HCT116 (cell line): ENCODE data around the gene IFNLR1. TPM values are rescaled to one million over a fixed set of nuclear protein-coding genes. Genes with fewer than 3 reads are reported as not detected.

Experiments
- ATAC-seq: fragments of 200-7000 bp; cut with Tn5 transposase; 2 replicates; pipeline ENCODE4 v1.9.1; 2020; ENCODE audit warnings: mild to moderate bottlenecking, moderate library complexity
- BruUV-seq: library from RNA; stranded (reverse); fragments of 400-500 nt; replicated peaks from 2 replicates; lab custom pipeline; 2021; lab: Mats Ljungman, UMichigan
- CTCF ChIA-PET: fragments of 300-600 bp; sonication (Branson Sonifier 250); formaldehyde crosslinking; loops from one replicate; lab custom pipeline; 2021; ENCODE audit warnings: antibody characterized with exemption; lab: Charles Lee
- POLR2A ChIA-PET: fragments of 300-600, 350-600 bp; sonication (Branson Sonifier 250); formaldehyde crosslinking; loops from one replicate; lab custom pipeline; 2021; ENCODE audit warnings: antibody characterized with exemption; lab: Charles Lee
- RAD21 ChIA-PET, 2 experiments: fragments of 300-600 bp; sonication (Branson Sonifier 250); formaldehyde crosslinking; loops; one replicate each; lab custom pipeline; 2023; ENCODE audit warnings: low total read pairs in 2 of 2; ENCODE audit not compliant: uncharacterized antibody in 2 of 2, unreplicated experiment in 2 of 2, low non-redundant PET in 1 of 2; lab: Charles Lee
- DNase-seq: peaks from one replicate; pipeline ENCODE4 v3.0.0-alpha.2; 2010; ENCODE audit warnings: low read depth, low spot score
- H2AFZ ChIP-seq: fragments of 200-600 bp; shearing (Covaris generic), sonication (generic); 2 replicates; pipeline ENCODE4 v1.6.1; 2017; ENCODE audit warnings: low read depth, mixed run types, mixed read lengths, antibody characterized with exemption, low read length; ENCODE audit not compliant: poor library complexity, severe bottlenecking
- H3K27ac ChIP-seq: 2 replicates; pipeline ENCODE4 v1.5.1; 2012; ENCODE audit warnings: low read depth, low read length
- H3K27me3 ChIP-seq: fragments of 200-600 bp; sonication (generic); 2 replicates; pipeline ENCODE4 v1.6.1; 2016; ENCODE audit warnings: mixed run types, low read length, mixed read lengths; ENCODE audit not compliant: insufficient read depth
- H3K36me3 ChIP-seq, 2 experiments: fragments of 200-500 bp in 1 of 2; fragments of 200-600 bp in 1 of 2; sonication (Bioruptor generic) in 1 of 2; sonication (generic) in 1 of 2; 2 replicates each; pipeline versions ENCODE4 v1.5.1 to v1.6.1; 2014 to 2016; ENCODE audit warnings: low read length in 2 of 2, inconsistent platforms in 1 of 2, mixed read lengths in 1 of 2, mixed run types in 1 of 2; ENCODE audit not compliant: insufficient read depth in 2 of 2, control insufficient read depth in 1 of 2
- H3K4me1 ChIP-seq, 2 experiments: fragments of 200-600 bp in 1 of 2; sonication (generic) in 1 of 2; 2 replicates each; pipeline versions ENCODE4 v1.5.1 to v1.6.1; 2012 to 2017; ENCODE audit warnings: low read length in 2 of 2, inconsistent platforms in 1 of 2, mild to moderate bottlenecking in 1 of 2, mixed read lengths in 1 of 2, mixed run types in 1 of 2, moderate library complexity in 1 of 2; ENCODE audit not compliant: insufficient read depth in 2 of 2, control insufficient read depth in 1 of 2
- H3K4me2 ChIP-seq: fragments of 200-600 bp; sonication (generic); 2 replicates; pipeline ENCODE4 v1.6.1; 2017; ENCODE audit warnings: mixed run types, low read length, mixed read lengths
- H3K4me3 ChIP-seq, 2 experiments: fragments of 200-600 bp in 1 of 2; sonication (generic) in 1 of 2; replicated peaks in 1 of 2; 2 replicates each; pipeline ENCODE4 v1.5.1; 2011 to 2016; ENCODE audit warnings: low read length in 2 of 2, control low read depth in 1 of 2, low read depth in 1 of 2, mild to moderate bottlenecking in 1 of 2, mixed read lengths in 1 of 2, mixed run types in 1 of 2
- H3K79me2 ChIP-seq: fragments of 200-600 bp; sonication (generic); 2 replicates; pipeline ENCODE4 v1.6.1; 2017; ENCODE audit warnings: mild to moderate bottlenecking, mixed run types, low read length, moderate library complexity, mixed read lengths; ENCODE audit not compliant: insufficient read depth
- H3K9ac ChIP-seq: fragments of 200-600 bp; sonication (generic); 2 replicates; pipeline ENCODE4 v1.6.1; 2016; ENCODE audit warnings: low read length, mixed read lengths
- H3K9me2 ChIP-seq: fragments of 200-600 bp; sonication (generic), shearing (Covaris generic); 2 replicates; pipeline ENCODE4 v1.6.1; 2017; ENCODE audit warnings: mixed run types, mild to moderate bottlenecking, moderate library complexity; ENCODE audit not compliant: insufficient read depth
- H3K9me3 ChIP-seq, 2 experiments: fragments of 200-500 bp in 1 of 2; fragments of 200-600 bp in 1 of 2; sonication (Bioruptor generic) in 1 of 2; sonication (generic) in 1 of 2; 2 replicates each; pipeline ENCODE4 v1.6.1; 2014 to 2017; ENCODE audit warnings: low read length in 2 of 2, mixed read lengths in 2 of 2, inconsistent platforms in 1 of 2, low read depth in 1 of 2, mild to moderate bottlenecking in 1 of 2, mixed run types in 1 of 2, moderate library complexity in 1 of 2; ENCODE audit not compliant: control insufficient read depth in 1 of 2, insufficient read depth in 1 of 2
- H4K20me1 ChIP-seq: fragments of 200-600 bp; sonication (generic), shearing (Covaris generic); 2 replicates; pipeline ENCODE4 v1.6.1; 2017; ENCODE audit warnings: mixed run types, mild to moderate bottlenecking, moderate library complexity; ENCODE audit not compliant: insufficient read depth
- ATF3 ChIP-seq: IDR thresholded peaks from 2 replicates; pipeline ENCODE4 v1.6.1; 2012
- CEBPB ChIP-seq: IDR thresholded peaks from 2 replicates; pipeline ENCODE4 v1.6.1; 2012; ENCODE audit warnings: low read depth
- EZH2 ChIP-seq: fragments of 200-600 bp; sonication (generic); IDR thresholded peaks from 2 replicates; pipeline ENCODE4 v1.6.1; 2017; ENCODE audit warnings: antibody characterized with exemption, mixed run types
- EZH2phosphoT487 ChIP-seq: fragments of 200-600 bp; IDR thresholded peaks from 2 replicates; pipeline ENCODE4 v1.6.1; 2018; ENCODE audit warnings: antibody characterized with exemption, borderline replicate concordance
- MAX ChIP-seq: IDR thresholded peaks from 2 replicates; pipeline ENCODE4 v1.6.1; 2012
- POLR2AphosphoS5 ChIP-seq: IDR thresholded peaks from 2 replicates; pipeline ENCODE4 v1.6.1; 2011; ENCODE audit warnings: mild to moderate bottlenecking, low read depth, low read length, moderate library complexity
- RAD21 ChIP-seq: IDR thresholded peaks from 2 replicates; pipeline ENCODE4 v1.6.1; 2012; ENCODE audit warnings: low read depth, mild to moderate bottlenecking
- REST ChIP-seq: IDR thresholded peaks from 2 replicates; pipeline ENCODE4 v1.6.1; 2012; ENCODE audit warnings: low read depth
- SIN3A ChIP-seq: IDR thresholded peaks from 2 replicates; pipeline ENCODE4 v1.6.1; 2012; ENCODE audit warnings: low read depth
- SRF ChIP-seq: IDR thresholded peaks from 2 replicates; pipeline ENCODE4 v1.6.1; 2012; ENCODE audit warnings: low read depth
- TCF7L2 ChIP-seq: IDR thresholded peaks from 2 replicates; pipeline ENCODE4 v1.7.0; 2011; ENCODE audit warnings: borderline replicate concordance, inconsistent platforms; ENCODE audit not compliant: insufficient read depth, insufficient read length; ENCODE audit errors: extremely low read depth
- YY1 ChIP-seq: IDR thresholded peaks from 2 replicates; pipeline ENCODE4 v1.6.1; 2011; ENCODE audit warnings: low read length, low read depth, moderate library complexity, mild to moderate bottlenecking; ENCODE audit not compliant: insufficient replicate concordance; ENCODE audit errors: extremely low read depth
- ZBTB33 ChIP-seq: IDR thresholded peaks from 2 replicates; pipeline ENCODE4 v1.6.1; 2011; ENCODE audit warnings: mild to moderate bottlenecking, low read length, moderate library complexity; ENCODE audit not compliant: insufficient replicate concordance; ENCODE audit errors: extremely low read depth
- ZFX ChIP-seq: fragments of 450-650 bp; IDR thresholded peaks from 2 replicates; pipeline ENCODE4 v1.6.1; 2017
- ZNF274 ChIP-seq: fragments of 200-500 bp; sonication (Bioruptor generic); IDR thresholded peaks from 2 replicates; pipeline ENCODE4 v1.6.1; 2014; ENCODE audit warnings: mild to moderate bottlenecking, low read depth, low read length, inconsistent platforms
- intact Hi-C: fragments of 100-400 bp; cut with micrococcal nuclease; formaldehyde crosslinking; loops from 2 replicates; pipeline ENCODE4 v1.10.0; 2022
- total RNA-seq: library from RNA; stranded (reverse); gene quantifications from one replicate; pipeline ENCODE4 v1.2.1, GENCODE V29; 2021; ENCODE audit not compliant: unreplicated experiment

IFNLR1 gene
- total RNA-seq, 1 experiment from 2014 or later = 7.6 TPM

- Histone ChIP-seq H4K20me1 (no peaks in the 10 kb centered on the region), H3K9me2 (no peaks in the 10 kb centered on the region), H3K9me3 (no peaks in the 10 kb centered on the region), H3K27me3 (no peaks in the 10 kb centered on the region), H3K4me3 (no peak overlapping the region), H3K27ac (no peak overlapping the region)
- BruUV-seq = no TSS peak
- intact Hi-C loops = no loop called here
- no peak for DNase-seq
- TF ChIP-seq ZBTB33 (no peak), TCF7L2 (no peak), SIN3A (no peak), RAD21 (no peak), ZFX (no peak), REST (no peak), EZH2 (no peak), ATF3 (no peak), CEBPB (no peak), SRF (no peak), ZNF274 (no peak), MAX (no peak), POLR2AphosphoS5 (no peak), YY1 (no peak), EZH2phosphoT487 (no peak)
- TF ChIP-seq, all 23 proteins: peak for 0
- no peak for ATAC-seq
- CTCF ChIA-PET = interaction anchor here (3.0 kb wide), 1 partner anchor 16 kb away, joined by 12 read pairs; no protein-coding TSS in a partner anchor
- no peak overlapping the region for H3K4me2 ChIP-seq
- no peak overlapping the region for H2AFZ ChIP-seq
- H3K79me2 ChIP-seq = no peaks in the 10 kb centered on the region
- H3K36me3 ChIP-seq = peaks cover 3 to 5% of the 10 kb centered on the region in 2 experiments; a peak in 1 of 4 replicates
- RAD21 ChIA-PET = no interaction called here
- no peak overlapping the region for H3K9ac ChIP-seq
- no peaks in the 10 kb centered on the region for H3K4me1 ChIP-seq
- POLR2A ChIA-PET = no interaction called here
These were observed 20.1 kb downstream of the IFNLR1 start for GRCh38 chr1:24167008-24167407.
